HG03108 (cell line): ENCODE results near the gene KLF13.

Experiments used
- ATAC-seq: cut with Tn5 transposase; IDR thresholded peaks from one replicate; pipeline ENCODE4 v1.9.1; 2021; ENCODE audit warnings: moderate library complexity; ENCODE audit not compliant: unreplicated experiment

Gene KLF13

GRCh38 chr15:31326156-31326874 is at the start of gene KLF13:
Gene KLF13 (plus strand): TSS chr15:31326835. CDS start chr15:31327213, 378 bp downstream.
- ATAC-seq = peak; percentile 52

DNA sequence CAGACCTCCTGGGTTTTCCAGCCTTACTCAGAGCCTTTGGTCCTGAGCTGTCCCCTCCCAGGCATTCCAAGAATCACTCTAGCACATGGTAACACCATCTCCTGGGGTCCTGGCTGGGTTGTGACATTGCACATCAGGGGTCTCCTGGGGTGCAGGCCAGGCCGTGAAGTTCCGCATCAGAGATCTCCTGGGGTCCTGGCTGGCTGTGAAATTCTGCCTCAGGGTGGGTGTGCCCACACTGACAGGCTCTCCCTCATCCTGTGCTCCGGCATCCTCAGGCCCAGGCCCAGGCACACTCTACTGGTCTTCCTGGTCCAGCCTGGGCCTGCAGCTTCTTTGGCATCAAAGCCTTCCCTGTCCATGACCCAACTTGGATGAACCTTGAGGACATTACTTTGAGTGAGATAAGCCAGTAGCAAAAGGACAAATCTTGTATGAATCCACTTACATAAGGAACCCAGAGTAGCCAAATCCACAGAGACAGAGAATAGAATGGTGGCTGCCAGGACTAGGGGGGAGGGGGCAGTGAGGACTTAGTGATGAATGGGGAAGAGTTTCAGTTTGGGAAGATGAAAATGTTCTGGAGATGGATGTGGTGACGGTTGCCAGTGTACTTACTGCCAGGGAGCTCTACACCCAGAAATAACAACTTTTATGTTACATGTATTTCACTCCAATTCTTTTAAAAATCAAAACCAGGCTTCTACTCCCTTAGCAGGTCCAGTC is 49.1 kb upstream of the KLF13 start:
- no peak for ATAC-seq

- no peak for ATAC-seq
Observed at GRCh38 chr15:31278061-31278445, 48.6 kb upstream of the KLF13 start.

DNA sequence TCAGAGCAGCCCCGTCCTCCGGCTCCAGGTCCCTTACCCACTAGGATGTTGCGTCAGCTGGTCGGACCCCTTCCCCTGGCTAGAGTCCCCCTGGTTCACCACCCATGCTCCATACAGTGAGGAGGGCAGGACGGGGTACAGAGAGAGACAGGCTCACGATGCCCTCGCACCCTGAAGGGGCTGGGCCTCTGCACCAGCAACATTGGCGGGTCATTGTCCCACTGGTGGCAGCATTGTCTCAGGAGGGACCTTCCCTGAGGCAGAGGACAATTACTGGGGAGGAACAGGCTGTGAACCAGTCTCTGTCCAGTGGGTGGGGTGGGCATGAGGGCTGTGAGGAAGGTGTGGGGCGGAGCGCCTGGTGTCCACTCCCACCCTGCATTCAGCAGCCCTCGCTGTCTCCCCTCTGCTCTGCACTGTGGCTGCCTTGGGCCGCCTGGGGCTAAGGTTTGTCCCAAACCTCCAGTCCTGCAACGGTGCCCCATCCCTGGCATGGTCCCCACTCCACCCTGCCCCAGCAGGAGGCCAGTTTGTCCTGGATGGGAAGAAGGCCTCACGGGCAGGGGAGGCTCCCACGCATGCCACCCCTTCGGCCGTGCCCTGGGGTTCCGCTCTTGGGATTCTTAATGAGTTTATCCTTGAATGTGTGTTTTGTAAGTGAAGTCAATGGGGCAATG is 48.0 kb upstream of the KLF13 start:
- ATAC-seq = no peak

- ATAC-seq = no peak
Observed at GRCh38 chr15:31279221-31280045, 47.2 kb upstream of the KLF13 start.

GRCh38 chr15:31280046-31280830 is 46.4 kb upstream of the KLF13 start:
- ATAC-seq = no peak

GRCh38 chr15:31280831-31281216 is 45.8 kb upstream of the KLF13 start:
- ATAC-seq = no peak

DNA sequence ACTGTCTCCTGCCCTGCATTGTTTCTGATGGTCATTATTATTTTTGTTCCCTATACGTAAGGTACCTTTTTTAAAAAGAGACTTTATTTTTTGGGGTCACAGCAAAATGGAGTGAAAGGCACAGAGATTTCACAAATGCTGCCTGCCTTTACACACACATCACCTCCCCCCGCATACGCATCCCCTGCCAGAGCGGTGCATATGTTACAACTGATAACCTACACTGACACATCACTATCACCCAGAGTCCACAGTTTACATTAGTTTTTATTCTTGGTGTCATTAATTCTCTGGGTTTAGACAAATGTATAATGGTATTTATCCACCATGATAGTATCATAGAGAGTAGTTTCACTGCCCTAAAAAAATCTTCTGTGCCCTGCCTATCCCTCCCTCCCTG is 43.6 kb upstream of the KLF13 start:
- no peak for ATAC-seq

GRCh38 chr15:31285772-31286261 is 40.8 kb upstream of the KLF13 start:
- ATAC-seq = peak; percentile 77

DNA sequence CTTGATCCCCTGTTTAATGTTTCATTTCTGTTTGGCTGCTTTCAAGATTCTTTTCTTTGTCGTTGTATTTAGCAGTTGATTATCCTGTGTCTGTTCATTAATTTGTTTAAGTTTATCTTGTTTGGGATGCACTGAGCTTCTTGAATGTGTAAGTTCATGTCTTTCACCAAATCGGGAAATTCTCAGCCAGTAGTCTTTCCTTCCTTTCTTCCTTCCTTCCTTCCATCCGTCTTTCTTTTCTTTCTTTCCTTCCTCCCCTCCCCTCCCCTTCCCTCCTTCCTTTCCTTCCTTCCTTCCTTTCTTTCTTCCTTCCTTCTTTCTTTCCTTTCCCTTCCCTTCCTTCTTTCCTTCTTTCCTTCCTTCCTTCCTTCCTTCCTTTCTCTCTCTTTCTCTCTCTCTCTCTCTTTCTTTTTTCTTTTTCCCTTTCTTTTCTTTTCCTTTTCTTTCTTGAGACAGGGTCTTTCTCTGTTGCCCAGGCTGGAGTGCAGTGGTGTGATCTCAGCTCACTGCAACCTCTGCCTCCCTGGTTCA is 35.5 kb upstream of the KLF13 start:
- no peak for ATAC-seq

- no peak for ATAC-seq
Observed at GRCh38 chr15:31292391-31293015, 34.1 kb upstream of the KLF13 start.

- no peak for ATAC-seq
Observed at GRCh38 chr15:31293655-31294054, 33.0 kb upstream of the KLF13 start.

- no peak for ATAC-seq
Observed at GRCh38 chr15:31294067-31294466, 32.6 kb upstream of the KLF13 start.

GRCh38 chr15:31295658-31296057 is 31.0 kb upstream of the KLF13 start:
- ATAC-seq = no peak

- no peak for ATAC-seq
Observed at GRCh38 chr15:31296219-31296645, 30.4 kb upstream of the KLF13 start.

- no peak for ATAC-seq
Observed at GRCh38 chr15:31296646-31297574, 29.7 kb upstream of the KLF13 start.

DNA sequence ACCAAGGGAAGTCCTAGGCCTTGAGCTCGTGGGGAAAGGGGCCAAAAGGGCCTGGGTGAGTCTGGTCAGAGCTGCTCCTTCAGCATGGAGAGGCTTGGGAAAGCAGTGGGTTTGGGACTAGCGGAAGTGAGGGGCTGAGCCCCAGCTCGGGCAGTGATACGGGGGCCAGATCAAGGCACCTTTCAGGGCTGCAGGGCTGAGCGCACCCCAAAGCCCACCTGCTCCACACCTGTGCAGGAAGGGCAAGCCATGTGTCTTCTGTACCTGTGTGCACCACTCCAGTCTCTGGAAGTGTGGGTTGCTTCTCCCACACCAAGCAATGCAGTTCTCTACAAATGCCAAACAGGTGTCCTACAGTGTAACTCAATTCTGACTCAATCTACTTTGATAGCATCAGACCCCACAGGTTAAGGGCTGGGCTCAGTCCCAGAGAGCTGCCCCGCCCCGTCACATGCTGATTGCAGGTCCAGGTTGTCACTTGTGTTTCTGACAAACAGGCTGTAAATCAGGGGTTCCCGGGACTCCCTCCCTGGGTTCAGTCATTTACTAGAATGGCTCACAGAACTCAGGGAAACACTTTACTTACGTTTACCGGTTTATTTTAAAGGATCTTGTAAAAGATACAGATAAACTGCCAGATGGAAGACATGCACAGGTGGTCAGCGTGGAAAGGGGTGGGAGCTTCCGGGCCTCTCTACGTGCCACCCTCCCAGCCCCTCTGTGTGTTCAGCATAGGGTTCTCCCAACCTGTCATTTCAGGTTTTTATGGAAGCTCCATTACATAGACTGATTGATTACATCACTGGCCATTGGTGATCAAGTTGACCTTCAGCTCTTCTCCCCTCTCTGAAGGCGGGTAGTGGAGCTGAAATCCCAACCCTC is 28.8 kb upstream of the KLF13 start:
- ATAC-seq = no peak
